Thyroid gland (tissue), 4 donors: ENCODE data around the gene AHI1.

Source experiments
- CTCF ChIP-seq, 6 experiments: fragments of 200-600 bp in 3 of 6; fragments of 450-650 bp in 3 of 6; sonication (generic) in 3 of 6; IDR thresholded peaks; one replicate each; pipeline ENCODE4 v1.5.1; 2016 to 2019; ENCODE audit warnings: antibody characterized with exemption in 6 of 6, mild to moderate bottlenecking in 2 of 6, inconsistent platforms in 1 of 6, moderate library complexity in 1 of 6
- POLR2A ChIP-seq, 2 donors: fragments of 450-650 bp; IDR thresholded peaks; one replicate each; pipeline ENCODE4 v1.6.1; 2017; ENCODE audit warnings: antibody characterized with exemption in 2 of 2, mild to moderate bottlenecking in 2 of 2, moderate library complexity in 1 of 2

GRCh38 chr6:135527116-135527959, 29.8 kb upstream of the AHI1 start:
- TF ChIP-seq POLR2A (IDR thresholded peaks at IDR 0.05) (no peak), CTCF (IDR thresholded peaks at IDR 0.05) (no peak)
